Pancreas (tissue), 10 donors: ENCODE data around the gene ATP1A2. TPM values are rescaled to one million over a fixed set of nuclear protein-coding genes. Genes with fewer than 3 reads are reported as not detected.
"Not testable (repeated sequence)": the region's sequence is repeated elsewhere in the genome, so short reads cannot be mapped to it uniquely, and the experiment has no call there.

Experiments used
- ATAC-seq, 4 donors: fragments of 200-7000 bp; cut with Tn5 transposase; one replicate each; pipeline versions ENCODE4 v1.8.0 to v1.9.1; 2020; ENCODE audit warnings: mild to moderate bottlenecking in 4 of 4, moderate library complexity in 4 of 4
- DNase-seq, 6 donors: peaks; one replicate each; pipeline ENCODE4 v3.0.0-alpha.2; 2020
- FAIRE-seq: peaks from 2 replicates; lab custom pipeline; 2012; peaks lifted over from hg19 to GRCh38; lab: Jason Lieb, UNC
- H3K27ac ChIP-seq, 4 donors: fragments of 200-600 bp; sonication (generic); 1 replicate in 3 of 4; 2 replicates in 1 of 4; pipeline versions ENCODE4 v1.5.0 to v1.8.0; 2020
- H3K27me3 ChIP-seq, 4 donors: fragments of 200-600 bp; one replicate each; pipeline ENCODE4 v1.8.0; 2021
- H3K36me3 ChIP-seq, 3 donors: fragments of 200-600 bp; sonication (generic) in 1 of 3; one replicate each; pipeline versions ENCODE4 v1.5.0 to v1.8.0; 2020 to 2021
- H3K4me1 ChIP-seq, 3 donors: fragments of 200-600 bp; one replicate each; pipeline ENCODE4 v1.8.0; 2021
- H3K4me3 ChIP-seq, 4 donors: fragments of 200-600 bp; sonication (generic) in 2 of 4; one replicate each; pipeline versions ENCODE4 v1.5.0 to v1.8.0; 2020 to 2021
- H3K9me3 ChIP-seq, 4 donors: fragments of 200-600 bp; one replicate each; pipeline ENCODE4 v1.8.0; 2021
- WGBS, 2 donors: extraction: QIAGEN DNeasy Blood & Tissue Kit; methylation state at CpG; one replicate each; pipeline ENCODE4 v1.1.7; 2013; 5-methylcytosine and 5-hydroxymethylcytosine counted together
- intact Hi-C, 3 donors: fragments of 100-400 bp; cut with DNase I; formaldehyde crosslinking; loops; one replicate each; pipeline versions ENCODE4 v1.11.1 to v1.14.2; 2022
- polyA plus RNA-seq, 2 donors: library from polyadenylated mRNA; stranded (reverse); fragments of 200-250 nt; gene quantifications; one replicate each; pipeline ENCODE4 v1.2.3, GENCODE V29; 2013
- total RNA-seq, 6 donors: library from RNA; stranded (reverse); fragmentation: NEBNext Ultra II Directional in 4 of 6; extraction: Animal tissue kit (Norgen Biotek cat#: 25700) in 4 of 6; gene quantifications; one replicate each; pipeline versions ENCODE4 v1.2.1 to v1.2.4, GENCODE V29; 2021 to 2023
- TF ChIP-seq, protein P1 (sequence below), 4 donors: fragments of 200-600 bp; sonication (generic) in 3 of 4; IDR thresholded peaks; one replicate each; pipeline versions ENCODE4 v1.5.0 to v1.8.0; 2021; ENCODE audit warnings: antibody characterized with exemption in 4 of 4
- donor health status: healthy with polysubstance abuse.
- donor health status: DM: no; HTN: no; CAD: no; lungs with moderate emphysema.
- donor health status: DM: no; HTN: no; CAD: no.
- donor health status: control.
- donor health status: control.
- donor health status: Bipolar disorder and iron deficiency.
- donor health status: DM: yes; HTN: yes; CAD: no.
- donor health status: DM: no; HTN: no; CAD: no.
- donor health status: DM: no; HTN: no; CAD: no.
- donor health status: DM: yes; HTN: yes; CAD: no.

Gene ATP1A2
- total and polyA plus RNA-seq, 8 donors, result 0.34 to 2.7 (median 0.53) TPM

DNA sequence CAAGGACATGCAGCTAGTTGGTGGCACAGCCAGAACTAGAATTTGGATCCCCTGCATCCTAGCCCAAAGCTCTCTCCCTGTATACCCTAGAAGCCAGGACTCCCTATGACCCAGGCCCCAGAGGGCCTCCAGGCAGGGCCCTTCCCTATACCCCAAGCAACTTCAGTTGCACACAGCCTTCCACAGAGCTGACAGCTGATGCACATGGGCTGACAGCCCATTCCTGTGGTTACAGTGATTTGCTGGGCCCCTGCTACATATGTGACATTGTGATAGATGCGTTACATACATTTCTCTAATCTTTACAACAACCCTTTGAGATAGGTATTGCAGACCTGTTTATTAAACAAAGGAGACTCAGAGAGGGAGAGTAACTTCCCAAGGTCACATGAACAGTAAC is 5.8 kb downstream of the ATP1A2 start:
- WGBS, 2 donors, result 69 to 74% methylated on average over 1 of the region's 1 CpG
- TF ChIP-seq, protein P1, sequence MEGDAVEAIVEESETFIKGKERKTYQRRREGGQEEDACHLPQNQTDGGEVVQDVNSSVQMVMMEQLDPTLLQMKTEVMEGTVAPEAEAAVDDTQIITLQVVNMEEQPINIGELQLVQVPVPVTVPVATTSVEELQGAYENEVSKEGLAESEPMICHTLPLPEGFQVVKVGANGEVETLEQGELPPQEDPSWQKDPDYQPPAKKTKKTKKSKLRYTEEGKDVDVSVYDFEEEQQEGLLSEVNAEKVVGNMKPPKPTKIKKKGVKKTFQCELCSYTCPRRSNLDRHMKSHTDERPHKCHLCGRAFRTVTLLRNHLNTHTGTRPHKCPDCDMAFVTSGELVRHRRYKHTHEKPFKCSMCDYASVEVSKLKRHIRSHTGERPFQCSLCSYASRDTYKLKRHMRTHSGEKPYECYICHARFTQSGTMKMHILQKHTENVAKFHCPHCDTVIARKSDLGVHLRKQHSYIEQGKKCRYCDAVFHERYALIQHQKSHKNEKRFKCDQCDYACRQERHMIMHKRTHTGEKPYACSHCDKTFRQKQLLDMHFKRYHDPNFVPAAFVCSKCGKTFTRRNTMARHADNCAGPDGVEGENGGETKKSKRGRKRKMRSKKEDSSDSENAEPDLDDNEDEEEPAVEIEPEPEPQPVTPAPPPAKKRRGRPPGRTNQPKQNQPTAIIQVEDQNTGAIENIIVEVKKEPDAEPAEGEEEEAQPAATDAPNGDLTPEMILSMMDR (IDR thresholded peaks at IDR 0.05), result no peak
- Histone ChIP-seq H3K36me3 (no peaks in the 10 kb centered on the region), H3K4me1 (no peaks in the 10 kb centered on the region), H3K27ac (no peak overlapping the region), H3K27me3 (no peaks in the 10 kb centered on the region), H3K9me3 (no peaks in the 10 kb centered on the region), H3K4me3 (no peak overlapping the region)
- ATAC-seq (no peak), DNase-seq (no peak), FAIRE-seq (no peak)
- intact Hi-C loops, result no loop called here

DNA sequence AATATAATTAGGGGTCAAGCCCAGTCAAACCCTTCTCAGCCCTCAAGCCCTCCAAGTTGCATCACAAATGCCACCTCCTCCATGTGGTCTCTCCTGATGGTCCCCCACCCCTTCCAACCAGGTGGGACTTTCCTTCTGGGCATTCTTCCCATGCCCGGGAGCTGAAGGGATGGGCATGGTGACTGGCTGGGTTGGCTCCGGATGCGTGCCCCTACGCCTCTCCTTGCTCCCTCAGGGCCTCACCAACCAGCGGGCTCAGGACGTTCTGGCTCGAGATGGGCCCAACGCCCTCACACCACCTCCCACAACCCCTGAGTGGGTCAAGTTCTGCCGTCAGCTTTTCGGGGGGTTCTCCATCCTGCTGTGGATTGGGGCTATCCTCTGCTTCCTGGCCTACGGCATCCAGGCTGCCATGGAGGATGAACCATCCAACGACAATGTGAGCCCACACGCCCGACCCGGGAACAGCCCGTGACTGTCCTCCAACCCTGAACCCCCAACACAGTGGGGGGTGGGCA is 7.5 kb downstream of the ATP1A2 start:
- intact Hi-C loops, result no loop called here
- no peak for ATAC-seq

DNA sequence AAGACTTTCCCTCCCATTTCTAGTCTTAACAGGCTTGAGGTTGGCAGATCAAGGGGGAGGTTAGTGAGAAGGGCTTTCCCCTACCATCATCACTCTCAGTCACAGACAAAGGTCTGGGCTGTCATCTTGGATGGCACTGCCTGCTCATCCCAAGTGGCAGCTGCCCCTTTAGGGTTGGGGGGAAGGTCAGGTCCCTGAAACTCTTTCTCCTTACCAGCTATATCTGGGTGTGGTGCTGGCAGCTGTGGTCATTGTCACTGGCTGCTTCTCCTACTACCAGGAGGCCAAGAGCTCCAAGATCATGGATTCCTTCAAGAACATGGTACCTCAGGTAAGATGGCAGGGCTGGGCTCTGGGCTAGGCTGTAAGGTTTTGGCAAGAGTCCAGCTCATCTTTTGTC is 8.2 kb downstream of the ATP1A2 start:
- DNase-seq (no peak), ATAC-seq (no peak), FAIRE-seq (no peak)
- H3K27ac ChIP-seq, result no peak overlapping the region
- no peaks in the 10 kb centered on the region for H3K4me1 ChIP-seq
- H3K36me3 ChIP-seq, result no peaks in the 10 kb centered on the region
- intact Hi-C loops, result no loop called here
- H3K4me3 ChIP-seq, result no peak overlapping the region
- H3K9me3 ChIP-seq, result no peaks in the 10 kb centered on the region
- TF ChIP-seq, protein P1 (IDR thresholded peaks at IDR 0.05), result no peak
- no peaks in the 10 kb centered on the region for H3K27me3 ChIP-seq

More for the DNA sequence above, 7.5 kb downstream of the ATP1A2 start:
- Histone ChIP-seq H3K4me3 (no peak overlapping the region), H3K27ac (no peak overlapping the region), H3K4me1 (no peaks in the 10 kb centered on the region), H3K36me3 (no peaks in the 10 kb centered on the region), H3K9me3 (no peaks in the 10 kb centered on the region), H3K27me3 (no peaks in the 10 kb centered on the region)
- FAIRE-seq, result no peak
- 82 to 85% methylated on average over 16 of the region's 16 CpGs for WGBS, 2 donors
- TF ChIP-seq, protein P1 (IDR thresholded peaks at IDR 0.05), result no peak
- DNase-seq, result no peak

DNA sequence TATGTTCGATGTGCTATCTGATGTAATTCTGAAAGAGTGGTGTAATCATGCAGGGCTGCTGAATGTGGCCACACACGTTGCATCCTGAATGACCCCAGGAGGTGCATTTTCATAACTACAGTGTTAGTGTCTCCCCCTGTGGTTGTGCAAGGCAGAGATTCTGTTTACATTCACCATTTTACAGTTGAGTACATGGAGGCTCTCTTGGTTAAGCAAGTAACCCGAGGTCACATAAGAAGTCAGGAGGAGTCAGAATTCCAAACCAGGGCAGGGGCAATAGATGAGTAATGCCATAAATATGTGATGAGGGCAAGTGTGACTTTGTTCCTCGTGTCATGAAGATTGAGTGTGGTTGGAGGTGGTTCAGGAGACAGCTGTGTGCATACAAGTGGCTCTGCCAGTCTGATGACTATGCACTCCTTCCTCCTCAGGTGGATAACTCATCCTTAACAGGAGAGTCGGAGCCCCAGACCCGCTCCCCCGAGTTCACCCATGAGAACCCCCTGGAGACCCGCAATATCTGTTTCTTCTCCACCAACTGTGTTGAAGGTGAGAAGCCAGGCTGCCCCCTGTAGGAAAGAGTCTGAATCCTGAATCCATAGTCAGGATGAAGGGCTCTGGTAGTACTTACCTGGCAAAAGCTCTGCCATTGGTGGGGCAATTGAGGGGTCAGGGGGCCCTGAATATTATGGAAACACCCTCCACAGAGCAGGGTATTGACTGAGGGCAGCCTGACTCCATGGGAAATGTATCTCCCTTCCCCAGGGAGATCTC is 9.3 kb downstream of the ATP1A2 start:
- no peak overlapping the region for H3K27ac ChIP-seq
- H3K36me3 ChIP-seq, result no peaks in the 10 kb centered on the region
- no peak for FAIRE-seq
- peak; percentile 60 to 88 (median 73) for ATAC-seq
- no peak overlapping the region for H3K4me3 ChIP-seq
- H3K9me3 ChIP-seq, result no peaks in the 10 kb centered on the region
- no peaks in the 10 kb centered on the region for H3K27me3 ChIP-seq
- intact Hi-C loops, result no loop called here
- 58 to 64% methylated on average over 8 of the region's 8 CpGs for WGBS, 2 donors
- H3K4me1 ChIP-seq, result no peaks in the 10 kb centered on the region
- peak in 1 of 6 donors; percentile 6 for DNase-seq
- TF ChIP-seq, protein P1 (IDR thresholded peaks at IDR 0.05), result no peak

DNA sequence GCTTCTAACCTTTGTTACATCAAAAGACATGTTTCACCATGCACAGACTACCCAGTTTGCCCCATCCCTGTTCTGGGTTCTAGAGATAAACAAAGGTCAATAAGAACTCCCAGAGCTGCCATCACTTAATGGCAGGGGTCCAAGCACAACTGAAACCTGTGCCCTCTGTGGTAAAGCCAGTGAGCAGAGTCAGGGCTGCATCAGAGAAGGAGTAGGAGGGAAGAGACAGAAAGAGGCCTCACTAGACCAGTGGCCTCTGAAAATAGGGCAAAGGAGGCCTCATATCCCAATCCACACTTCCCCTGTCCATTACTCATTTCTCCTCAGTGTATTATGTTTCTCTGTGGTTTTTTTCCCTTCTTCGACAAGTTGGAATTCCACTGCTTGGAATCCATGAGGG is 10.2 kb downstream of the ATP1A2 start:
- WGBS, 2 donors, result 75 to 81% methylated on average over 1 of the region's 1 CpG
- H3K27me3 ChIP-seq, result no peaks in the 10 kb centered on the region
- intact Hi-C loops, result no loop called here
- no peak overlapping the region for H3K27ac ChIP-seq
- no peak overlapping the region for H3K4me3 ChIP-seq
- no peaks in the 10 kb centered on the region for H3K36me3 ChIP-seq
- ATAC-seq (no peak), FAIRE-seq (no peak), DNase-seq (no peak)
- no peaks in the 10 kb centered on the region for H3K4me1 ChIP-seq
- TF ChIP-seq, protein P1 (IDR thresholded peaks at IDR 0.05), result no peak
- H3K9me3 ChIP-seq, result no peaks in the 10 kb centered on the region

DNA sequence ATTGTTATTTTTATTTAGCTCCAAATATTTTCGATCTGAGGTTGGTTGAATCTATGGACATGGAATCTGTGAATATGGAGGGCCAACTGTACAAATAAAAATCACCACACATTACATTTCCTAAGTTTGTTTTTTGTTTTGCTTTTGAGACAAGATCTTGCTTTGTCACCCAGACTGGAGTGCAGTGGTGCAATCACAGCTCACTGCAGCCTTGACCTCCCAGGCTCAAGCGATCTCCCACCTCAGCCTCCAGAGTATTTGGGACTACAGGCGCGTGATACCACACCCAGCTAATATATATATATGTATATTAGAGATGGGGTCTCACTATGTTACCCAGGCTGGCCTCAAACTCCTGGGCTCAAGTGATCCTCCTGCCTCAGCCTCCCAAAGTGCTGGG is 10.8 kb downstream of the ATP1A2 start:
- H3K4me1 ChIP-seq, H3K27ac ChIP-seq, H3K4me3 ChIP-seq, DNase-seq, H3K27me3 ChIP-seq, intact Hi-C loops, H3K36me3 ChIP-seq, ATAC-seq, FAIRE-seq, H3K9me3 ChIP-seq: not testable (repeated sequence)
- WGBS, 2 donors, result 71 to 76% methylated on average over 4 of the region's 4 CpGs
